ENCODE results near the gene CELF2. TPM values are rescaled to one million over a fixed set of nuclear protein-coding genes. Genes with fewer than 3 reads are reported as not detected.

CELF2 gene
- total RNA-seq, 1 donor from 2014 or later: 89.2 TPM

DNA sequence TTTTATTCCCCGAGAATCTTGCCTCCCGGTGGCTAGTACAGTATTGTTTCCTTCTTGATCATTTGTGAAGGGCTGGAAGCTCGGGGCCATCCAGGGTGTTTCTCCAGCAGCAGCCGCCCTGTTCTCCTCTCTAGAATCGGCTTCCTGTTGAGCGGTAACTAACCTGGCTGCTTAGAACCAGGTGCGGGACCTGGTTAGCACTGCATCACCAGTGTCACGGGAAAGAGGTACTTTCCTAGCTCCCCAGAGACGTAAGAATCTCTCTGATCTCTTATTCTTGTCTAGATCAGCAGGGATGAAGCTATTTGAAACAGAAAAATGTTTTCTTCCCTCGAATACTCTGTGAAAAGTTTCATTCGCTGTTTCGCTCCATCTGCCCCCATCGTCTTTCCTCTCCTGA is 239.2 kb downstream of the CELF2 start:
- CTCF ChIA-PET: interaction anchor here (1.1 to 2.2 kb wide), 2 partner anchors 13 to 30 kb away, joined by 3 to 8 read pairs; no protein-coding TSS in a partner anchor

DNA sequence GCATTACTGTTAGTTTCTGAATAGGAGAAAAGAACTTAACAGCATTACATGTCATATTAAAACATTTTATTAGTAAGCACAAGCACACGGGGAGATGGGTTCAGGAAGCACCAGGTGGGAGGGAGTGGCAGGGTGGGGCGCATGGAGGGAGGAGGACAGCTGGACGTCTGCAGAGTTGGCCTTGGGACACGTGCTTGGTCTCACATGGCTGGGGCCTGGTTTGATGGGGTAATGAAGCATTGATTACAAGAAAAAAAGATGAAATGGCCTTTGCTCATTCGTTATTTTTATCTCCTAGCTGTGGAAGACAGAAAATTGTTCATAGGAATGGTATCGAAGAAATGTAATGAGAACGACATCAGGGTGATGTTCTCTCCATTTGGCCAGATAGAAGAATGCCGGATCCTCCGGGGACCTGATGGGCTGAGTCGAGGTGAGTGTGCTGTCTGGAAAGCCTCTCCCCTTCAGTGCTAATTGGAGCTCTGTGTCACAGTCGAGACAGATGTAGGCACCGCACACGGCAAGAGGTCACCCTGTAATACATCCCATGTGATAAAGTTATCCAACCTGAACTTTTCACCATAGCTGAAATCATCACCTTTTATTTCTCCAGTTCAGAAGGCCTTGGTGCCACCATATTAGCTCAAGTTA is 239.9 kb downstream of the CELF2 start:
- Mint-ChIP-seq H3K4me1 (peaks cover 93% of the 10 kb centered on the region), H3K4me3 (peak overlapping the region; percentile 38), H3K27ac (peak overlapping the region; percentile 84), H3K27me3 (no peaks in the 10 kb centered on the region), H3K9me3 (no peaks in the 10 kb centered on the region), H3K36me3 (ENCODE audit: low read depth) (peaks cover 91% of the 10 kb centered on the region)
- POLR2A ChIA-PET: interaction anchor here (0.7 to 1.6 kb wide), 5 partner anchors 15 to 94 kb away, joined by 3 to 11 read pairs (median 5); no protein-coding TSS in a partner anchor
- DNase-seq: no peak
- TF ChIP-seq, protein P1, sequence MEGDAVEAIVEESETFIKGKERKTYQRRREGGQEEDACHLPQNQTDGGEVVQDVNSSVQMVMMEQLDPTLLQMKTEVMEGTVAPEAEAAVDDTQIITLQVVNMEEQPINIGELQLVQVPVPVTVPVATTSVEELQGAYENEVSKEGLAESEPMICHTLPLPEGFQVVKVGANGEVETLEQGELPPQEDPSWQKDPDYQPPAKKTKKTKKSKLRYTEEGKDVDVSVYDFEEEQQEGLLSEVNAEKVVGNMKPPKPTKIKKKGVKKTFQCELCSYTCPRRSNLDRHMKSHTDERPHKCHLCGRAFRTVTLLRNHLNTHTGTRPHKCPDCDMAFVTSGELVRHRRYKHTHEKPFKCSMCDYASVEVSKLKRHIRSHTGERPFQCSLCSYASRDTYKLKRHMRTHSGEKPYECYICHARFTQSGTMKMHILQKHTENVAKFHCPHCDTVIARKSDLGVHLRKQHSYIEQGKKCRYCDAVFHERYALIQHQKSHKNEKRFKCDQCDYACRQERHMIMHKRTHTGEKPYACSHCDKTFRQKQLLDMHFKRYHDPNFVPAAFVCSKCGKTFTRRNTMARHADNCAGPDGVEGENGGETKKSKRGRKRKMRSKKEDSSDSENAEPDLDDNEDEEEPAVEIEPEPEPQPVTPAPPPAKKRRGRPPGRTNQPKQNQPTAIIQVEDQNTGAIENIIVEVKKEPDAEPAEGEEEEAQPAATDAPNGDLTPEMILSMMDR (IDR thresholded peaks at IDR 0.05): no peak
- CTCF ChIA-PET: interaction anchor here (0.7 to 2.2 kb wide), 2 partner anchors 15 to 31 kb away, joined by 4 to 8 read pairs; no protein-coding TSS in a partner anchor
- ATAC-seq (ENCODE audit: low read depth): no peak
- intact Hi-C loops (cut with micrococcal nuclease): loop anchor here (2.0 kb wide), 1 partner anchor 31 kb away; no protein-coding TSS in a partner anchor

More for the DNA sequence above, 239.2 kb downstream of the CELF2 start:
- TF ChIP-seq, protein P1 (IDR thresholded peaks at IDR 0.05): no peak
- ATAC-seq (ENCODE audit: low read depth) (peak; percentile 29), DNase-seq (no peak)
- H3K27me3 Mint-ChIP-seq: no peaks in the 10 kb centered on the region
- peaks cover 91% of the 10 kb centered on the region for H3K36me3 Mint-ChIP-seq (ENCODE audit: low read depth)
- POLR2A ChIA-PET: interaction anchor here (0.8 to 2.4 kb wide), 4 partner anchors 12 to 93 kb away, joined by 3 to 15 read pairs (median 8); no protein-coding TSS in a partner anchor
- peak overlapping the region; percentile 84 for H3K27ac Mint-ChIP-seq
- H3K4me3 Mint-ChIP-seq: peak overlapping the region; percentile 38
- no peaks in the 10 kb centered on the region for H3K9me3 Mint-ChIP-seq
- peaks cover 86% of the 10 kb centered on the region for H3K4me1 Mint-ChIP-seq
- intact Hi-C loops (cut with micrococcal nuclease): loop anchor here (1.0 to 2.0 kb wide), 2 partner anchors 12 to 30 kb away; no protein-coding TSS in a partner anchor

DNA sequence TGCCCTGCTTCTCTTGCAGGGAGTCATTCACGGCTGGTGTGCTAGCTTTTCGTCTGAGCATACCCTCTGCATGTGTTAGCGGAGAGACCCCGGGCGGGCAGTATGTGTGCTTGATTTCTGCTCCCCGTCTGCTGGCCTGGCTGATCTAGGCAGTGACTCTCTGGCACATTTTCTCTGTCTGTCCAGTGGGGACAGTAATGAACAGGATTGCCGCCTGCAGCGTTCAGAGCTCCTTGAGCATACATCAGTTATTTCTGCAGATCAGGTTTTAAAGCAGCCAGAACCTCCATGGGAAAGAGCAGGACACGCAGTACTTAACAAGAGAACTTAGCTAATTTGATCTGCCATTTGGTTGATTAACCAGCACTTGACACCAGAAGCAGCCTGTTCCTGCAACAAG is 242.5 kb downstream of the CELF2 start:
- ChIA-PET CTCF (interaction anchor here (1.1 kb wide), 2 partner anchors 10 to 34 kb away, joined by 3 to 4 read pairs; no protein-coding TSS in a partner anchor), POLR2A (interaction anchor here (1.9 kb wide), 1 partner anchor 18 kb away, joined by 5 read pairs; no protein-coding TSS in a partner anchor)
- Mint-ChIP-seq H3K36me3 (ENCODE audit: low read depth) (peaks cover 92% of the 10 kb centered on the region), H3K4me3 (no peak overlapping the region), H3K4me1 (peaks cover 93% of the 10 kb centered on the region), H3K27me3 (no peaks in the 10 kb centered on the region), H3K27ac (peak overlapping the region; percentile 26), H3K9me3 (no peaks in the 10 kb centered on the region)
- DNase-seq: no peak
- ATAC-seq (ENCODE audit: low read depth): no peak
- TF ChIP-seq, protein P1 (IDR thresholded peaks at IDR 0.05): no peak
- intact Hi-C loops (cut with micrococcal nuclease): no loop called here

DNA sequence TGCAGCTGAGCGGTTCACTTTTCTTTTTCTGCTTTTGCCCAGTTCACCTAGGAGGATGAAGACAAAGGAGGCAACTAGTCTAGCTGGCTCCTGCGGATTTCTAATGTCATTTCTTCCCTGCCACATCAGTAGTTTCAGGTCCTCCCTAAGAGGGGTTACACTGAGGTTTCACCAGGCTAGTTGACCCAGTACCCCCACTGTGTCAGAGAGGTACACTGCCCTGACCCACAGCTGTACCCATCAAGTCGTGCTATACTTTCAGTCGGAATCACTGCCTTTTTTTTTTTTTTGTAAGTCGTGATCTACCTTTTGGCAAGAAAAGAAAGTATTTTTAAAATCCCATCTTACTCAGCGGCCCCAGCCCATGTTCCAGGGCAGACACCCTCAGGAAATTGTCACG is 243.5 kb downstream of the CELF2 start:
- ChIA-PET CTCF (no interaction called here), POLR2A (interaction anchor here (0.6 to 1.9 kb wide), 2 partner anchors 12 to 19 kb away, joined by 3 to 5 read pairs; no protein-coding TSS in a partner anchor)
- peaks cover 89% of the 10 kb centered on the region for H3K36me3 Mint-ChIP-seq (ENCODE audit: low read depth)
- H3K4me3 Mint-ChIP-seq: no peak overlapping the region
- DNase-seq (no peak), ATAC-seq (ENCODE audit: low read depth) (no peak)
- H3K27ac Mint-ChIP-seq: peak overlapping the region; percentile 69
- no peaks in the 10 kb centered on the region for H3K9me3 Mint-ChIP-seq
- no peaks in the 10 kb centered on the region for H3K27me3 Mint-ChIP-seq
- intact Hi-C loops (cut with micrococcal nuclease): no loop called here
- TF ChIP-seq, protein P1 (IDR thresholded peaks at IDR 0.05): no peak
- H3K4me1 Mint-ChIP-seq: peaks cover 93% of the 10 kb centered on the region
